AG20443 (cell line): ENCODE data around the gene TSPAN9.

Experiments used
- DNase-seq: peaks from one replicate; pipeline ENCODE4 v3.0.0; 2012; ENCODE audit warnings: low spot score, mixed read lengths

The TSPAN9 gene

DNA sequence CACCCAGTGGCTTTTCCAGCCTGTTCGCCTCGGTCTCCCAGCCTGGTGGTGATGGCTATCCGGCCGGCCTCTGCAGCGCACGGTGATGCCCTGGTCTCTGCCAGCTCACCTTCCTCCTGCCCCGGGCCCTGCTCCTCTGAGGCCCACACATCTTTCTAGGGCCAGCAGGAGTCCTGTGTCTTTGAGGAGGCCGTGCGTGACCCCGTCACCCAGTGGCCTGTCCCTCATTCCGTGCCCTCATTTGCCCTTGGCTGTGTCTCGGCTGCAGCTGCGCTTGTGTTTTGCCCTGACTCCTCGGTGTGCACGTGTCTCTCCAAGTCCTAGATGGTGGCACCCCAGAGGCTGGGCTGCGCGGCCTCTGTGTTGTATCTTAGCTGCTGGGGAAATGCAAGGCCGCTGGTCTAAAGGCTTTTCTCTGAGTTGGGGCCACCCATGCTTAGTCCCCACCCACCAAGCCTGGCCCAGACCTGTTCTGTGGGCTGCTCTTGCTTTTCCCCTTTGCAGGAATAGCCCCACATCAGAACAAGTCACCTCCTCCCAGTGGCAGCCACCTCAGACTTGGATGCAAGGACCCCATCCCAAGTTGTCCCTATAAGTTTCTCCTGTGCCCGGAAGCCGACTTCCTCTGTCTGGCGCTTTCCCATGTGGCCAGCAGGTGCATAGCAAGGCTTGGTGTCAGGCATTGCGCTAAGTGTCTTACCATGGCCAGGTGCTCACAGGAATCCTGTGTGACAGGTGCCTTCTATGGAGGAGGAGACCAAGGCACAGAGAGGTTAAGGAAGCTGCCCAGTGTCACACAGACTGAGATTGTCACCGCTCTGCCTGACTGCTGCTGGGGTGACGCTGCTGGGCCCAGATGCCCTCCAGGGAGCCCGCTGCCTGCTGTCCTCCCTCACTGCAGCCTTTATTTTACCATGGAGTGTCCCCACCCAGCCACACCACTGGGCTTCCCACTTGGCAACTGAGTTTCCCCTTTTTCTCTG, 64.5 kb downstream of the TSPAN9 start:
- DNase-seq: no peak

GRCh38 chr12:3142386-3142785, 65.2 kb downstream of the TSPAN9 start:
- DNase-seq: no peak

DNA sequence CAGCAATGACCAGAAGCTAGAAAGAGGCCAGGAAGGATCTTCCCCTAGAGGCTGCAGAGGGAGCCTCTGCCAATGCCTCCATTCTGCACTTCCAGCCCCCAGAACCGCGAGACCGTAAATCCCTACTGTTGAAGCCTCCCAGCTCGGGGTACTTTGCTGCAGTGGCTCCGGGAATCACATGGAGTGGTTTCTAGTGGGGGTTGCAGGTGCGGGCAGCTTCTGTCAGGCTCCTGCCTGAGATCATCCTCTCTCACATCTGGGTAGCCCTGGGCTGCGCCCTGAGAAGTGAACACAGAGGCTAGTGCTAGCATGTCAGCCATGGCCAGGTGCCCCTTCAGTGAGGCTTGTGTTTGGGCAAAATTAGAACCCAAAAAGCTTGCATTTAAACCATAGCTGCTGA, 67.3 kb downstream of the TSPAN9 start:
- DNase-seq: no peak

DNA sequence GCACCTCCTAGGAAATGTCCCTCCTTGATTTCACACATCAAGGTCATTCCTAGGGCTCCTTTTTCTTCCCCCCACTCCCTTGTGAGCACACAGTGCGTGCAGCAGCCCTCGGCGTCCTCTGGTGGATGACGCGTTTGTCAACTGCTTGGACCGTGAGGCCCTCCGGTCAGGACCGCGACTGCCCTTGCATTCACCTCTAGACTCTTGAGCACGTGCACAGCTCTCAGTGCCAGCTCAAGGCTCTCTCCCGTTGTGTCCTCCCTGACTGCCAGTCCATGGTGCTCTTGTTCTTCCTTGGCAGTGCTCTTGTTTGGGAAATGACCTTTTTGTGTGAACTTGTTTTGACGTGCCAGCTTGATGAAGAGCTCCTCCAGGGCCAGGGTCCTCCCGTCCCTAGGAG, 67.9 kb downstream of the TSPAN9 start:
- DNase-seq: no peak

GRCh38 chr12:3145546-3146310, 68.5 kb downstream of the TSPAN9 start:
- DNase-seq: no peak

- DNase-seq: no peak
Measured at GRCh38 chr12:3147260-3147659, 70.1 kb downstream of the TSPAN9 start.

DNA sequence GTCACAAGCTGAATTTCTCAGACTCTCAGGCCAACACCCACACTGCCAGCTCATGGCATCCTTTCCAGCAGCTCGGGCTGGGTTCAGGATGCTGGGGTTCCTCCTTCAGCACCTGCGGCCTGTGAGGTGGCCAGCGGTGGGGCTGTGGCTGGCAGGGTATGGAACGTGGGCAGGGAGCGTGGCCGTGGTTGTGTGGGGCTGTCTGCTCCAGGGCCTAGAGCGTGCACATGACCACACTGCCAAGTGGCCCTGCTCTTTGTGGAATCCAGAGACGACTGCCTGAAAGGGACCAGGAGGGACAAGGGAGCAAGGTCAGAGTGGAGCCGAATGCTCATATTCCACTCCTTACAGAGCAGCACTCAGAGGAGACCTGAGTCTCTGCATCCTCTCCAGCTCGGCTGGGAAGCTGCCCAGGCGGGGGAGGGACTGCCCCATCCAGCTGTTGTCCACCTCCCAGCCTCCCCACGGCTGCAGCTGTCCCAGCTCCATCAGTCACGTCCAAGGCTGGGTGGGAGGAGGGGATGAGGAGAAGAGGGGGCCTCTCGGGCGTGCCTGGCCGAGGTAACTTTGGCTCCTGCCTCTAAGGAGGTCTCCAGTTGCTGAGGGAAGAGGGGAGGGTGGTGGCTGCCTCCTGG, 71.3 kb downstream of the TSPAN9 start:
- DNase-seq: no peak

DNA sequence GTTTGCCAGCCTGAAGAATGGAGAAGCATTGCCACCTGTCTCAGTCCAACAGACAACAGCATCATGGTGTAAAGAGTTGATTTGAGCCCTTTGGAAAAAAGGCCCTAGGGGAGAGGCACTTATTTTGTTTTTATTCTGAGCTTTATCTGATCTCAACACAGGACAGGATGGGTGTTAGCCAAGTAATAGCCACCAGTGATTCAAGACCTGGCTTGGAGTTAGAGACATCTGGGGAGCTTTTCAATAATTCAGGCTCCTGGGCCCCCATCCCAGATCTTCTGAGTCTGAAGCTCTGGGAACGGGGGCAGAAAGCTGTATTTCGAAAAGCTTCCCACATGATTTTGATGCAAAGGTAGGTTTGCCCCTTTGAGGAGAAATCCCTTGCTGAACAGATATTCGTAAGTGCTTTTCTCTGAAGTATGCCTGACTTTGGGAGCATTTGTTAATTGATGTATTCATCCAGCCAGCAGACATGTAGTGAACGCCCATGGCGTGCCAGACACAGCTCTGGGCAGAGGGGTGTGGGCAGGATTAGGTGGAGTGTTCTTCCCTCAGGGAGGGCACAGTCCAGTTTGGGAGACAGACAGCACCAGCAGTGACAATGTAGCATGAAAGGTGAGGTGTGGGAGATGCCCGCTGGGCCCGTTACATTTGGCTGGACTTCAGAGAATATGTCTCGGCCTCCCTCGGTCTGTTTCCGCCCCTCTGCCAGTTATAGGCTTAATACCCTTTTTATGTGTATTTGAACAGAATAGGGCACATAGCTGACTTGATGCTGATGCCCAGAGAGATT, 72.5 kb downstream of the TSPAN9 start:
- DNase-seq: no peak

DNA sequence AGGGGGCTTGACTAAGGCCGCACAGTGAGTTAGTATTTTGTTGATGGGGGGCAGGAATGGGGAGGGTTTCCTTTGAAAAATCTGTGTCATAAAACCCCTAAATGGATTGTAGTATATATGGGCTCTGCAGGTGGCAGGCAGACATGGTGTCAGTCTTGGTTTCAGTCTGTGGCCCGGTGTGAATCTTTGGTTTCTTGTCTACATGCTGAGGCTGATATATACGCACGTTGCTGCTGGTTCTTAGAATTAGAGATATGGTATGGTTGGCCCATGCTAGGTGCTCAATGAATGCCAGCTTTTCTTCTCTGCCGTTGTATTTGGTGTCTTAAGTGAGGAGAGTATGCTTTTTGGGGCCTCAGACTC, 73.1 kb downstream of the TSPAN9 start:
- no peak for DNase-seq

GRCh38 chr12:3150931-3151835, 74.0 kb downstream of the TSPAN9 start:
- peak; percentile 71 for DNase-seq

DNA sequence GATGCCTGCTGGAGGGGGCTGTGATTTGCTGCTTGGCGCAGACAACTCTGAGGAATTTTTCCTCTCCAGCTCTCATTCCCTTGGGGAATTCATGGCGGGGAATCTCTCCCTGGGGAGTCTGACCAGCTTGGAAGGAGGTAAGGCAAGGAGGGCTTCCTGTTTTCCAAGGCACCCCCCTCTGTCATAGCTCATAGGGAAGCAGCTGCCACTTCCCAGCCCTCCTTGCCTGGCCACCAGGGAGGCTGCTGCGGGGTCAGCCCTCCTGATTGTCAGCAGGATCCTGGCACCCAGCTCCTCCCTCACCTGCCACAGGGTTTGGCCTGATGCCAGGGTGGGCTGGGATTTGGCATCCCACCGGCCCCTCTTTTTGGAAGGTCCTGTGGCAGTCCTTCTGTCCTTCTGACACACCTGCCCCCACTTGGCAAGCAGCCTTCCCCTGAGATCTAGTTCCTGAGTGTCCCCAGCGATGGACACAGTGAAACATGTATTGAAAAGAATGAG, 74.9 kb downstream of the TSPAN9 start:
- no peak for DNase-seq

GRCh38 chr12:3152892-3153291, 75.7 kb downstream of the TSPAN9 start:
- no peak for DNase-seq

- no peak for DNase-seq
Measured at GRCh38 chr12:3154006-3154405, 76.8 kb downstream of the TSPAN9 start.

DNA sequence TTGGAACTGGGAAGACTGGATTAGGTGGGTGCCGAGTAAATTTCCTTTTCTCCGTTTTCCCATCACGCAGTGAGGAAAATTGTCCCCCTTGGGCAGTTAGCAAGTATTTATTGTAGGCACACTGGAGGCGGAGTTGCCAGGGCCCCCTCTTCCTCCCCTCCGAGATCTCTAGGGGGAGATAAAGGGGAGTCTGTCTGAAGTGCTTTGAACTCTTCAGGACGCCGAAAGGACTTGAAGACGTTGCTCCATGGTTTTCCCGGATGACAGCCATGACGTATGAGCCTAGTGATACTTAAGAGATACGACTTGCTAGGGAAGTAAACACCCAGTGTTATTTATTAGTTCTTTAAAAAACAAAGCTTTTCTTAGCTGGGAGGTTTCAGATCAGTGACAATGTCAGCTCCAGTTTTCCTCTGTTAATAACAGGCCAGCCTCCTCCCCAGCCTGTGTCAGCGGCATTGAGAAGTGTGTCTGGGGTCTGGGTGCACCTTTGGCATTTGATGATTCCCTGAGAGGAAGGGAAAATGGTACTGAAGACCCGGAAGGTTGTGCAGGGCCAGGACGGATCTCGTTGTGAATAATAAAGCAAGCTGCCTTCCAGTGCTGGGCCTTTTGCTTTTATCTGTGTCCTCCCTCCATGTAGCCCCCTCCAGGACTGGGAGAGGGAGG, 78.7 kb downstream of the TSPAN9 start:
- DNase-seq: no peak

- DNase-seq: no peak
Measured at GRCh38 chr12:3157581-3158323, 80.6 kb downstream of the TSPAN9 start.

- DNase-seq: peak; percentile 69
Measured at GRCh38 chr12:3158851-3159465, 81.8 kb downstream of the TSPAN9 start.

DNA sequence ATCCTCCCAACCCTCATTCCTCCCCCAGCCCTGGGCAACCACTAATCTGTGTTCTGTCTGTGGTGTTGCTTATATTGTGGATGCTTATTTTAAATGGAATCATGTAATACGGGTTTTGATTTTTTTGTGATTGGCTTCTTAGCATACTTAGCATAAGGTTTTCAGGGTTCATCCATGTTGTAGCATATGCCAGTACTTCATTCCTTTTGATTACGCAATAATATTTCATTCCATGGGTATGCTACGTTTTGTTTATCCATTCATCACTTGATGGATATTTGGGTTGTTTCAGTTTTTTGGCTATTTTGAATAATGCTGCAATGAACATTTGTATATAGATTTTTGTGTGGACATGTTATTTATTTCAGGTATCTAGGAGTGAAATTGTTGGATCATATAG, 82.9 kb downstream of the TSPAN9 start:
- no peak for DNase-seq

- DNase-seq: no peak
Measured at GRCh38 chr12:3161861-3162260, 84.7 kb downstream of the TSPAN9 start.
